ENCODE measurements around the gene MAML1. TPM values are rescaled to one million over a fixed set of nuclear protein-coding genes. Genes with fewer than 3 reads are reported as not detected.
"Not testable (repeated sequence)": the region's sequence is repeated elsewhere in the genome, so short reads cannot be mapped to it uniquely, and the experiment has no call there.

MAML1 gene
- total RNA-seq, 1 donor from 2014 or later, result 26.0 TPM

GRCh38 chr5:179786861-179787260, 54.2 kb downstream of the MAML1 start:
- Histone ChIP-seq H3K4me1 (ENCODE audit: insufficient read depth, low read length) (no peaks in the 10 kb centered on the region), H3K27ac (ENCODE audit: low read depth, low read length) (no peak overlapping the region), H3K4me2 (ENCODE audit: low read length) (no peak overlapping the region), H3K79me2 (ENCODE audit: insufficient read depth, low read length) (no peaks in the 10 kb centered on the region), H3K36me3 (ENCODE audit: insufficient read depth, low read length) (no peaks in the 10 kb centered on the region), H3K9ac (ENCODE audit: low read length) (no peak overlapping the region), H3K4me3 (ENCODE audit: insufficient read depth, low read depth, low read length) (no peak overlapping the region), H3K9me3 (ENCODE audit: insufficient read depth, low read depth, low read length) (no peaks in the 10 kb centered on the region), H4K20me1 (ENCODE audit: insufficient read depth, low read length) (peaks cover 8% of the 10 kb centered on the region), H2AFZ (ENCODE audit: low read depth, low read length) (no peak overlapping the region), H3K27me3 (ENCODE audit: insufficient read depth, low read length) (no peaks in the 10 kb centered on the region)
- H3K27me3 Mint-ChIP-seq (ENCODE audit: low read depth, unreplicated experiment), result no peaks in the 10 kb centered on the region
- no peaks in the 10 kb centered on the region for H3K4me1 Mint-ChIP-seq (ENCODE audit: low read depth, unreplicated experiment)
- no peak for TF ChIP-seq EZH2 (IDR thresholded peaks at IDR 0.05; ENCODE audit: insufficient read depth, low read length)
- TF ChIP-seq, protein P1, sequence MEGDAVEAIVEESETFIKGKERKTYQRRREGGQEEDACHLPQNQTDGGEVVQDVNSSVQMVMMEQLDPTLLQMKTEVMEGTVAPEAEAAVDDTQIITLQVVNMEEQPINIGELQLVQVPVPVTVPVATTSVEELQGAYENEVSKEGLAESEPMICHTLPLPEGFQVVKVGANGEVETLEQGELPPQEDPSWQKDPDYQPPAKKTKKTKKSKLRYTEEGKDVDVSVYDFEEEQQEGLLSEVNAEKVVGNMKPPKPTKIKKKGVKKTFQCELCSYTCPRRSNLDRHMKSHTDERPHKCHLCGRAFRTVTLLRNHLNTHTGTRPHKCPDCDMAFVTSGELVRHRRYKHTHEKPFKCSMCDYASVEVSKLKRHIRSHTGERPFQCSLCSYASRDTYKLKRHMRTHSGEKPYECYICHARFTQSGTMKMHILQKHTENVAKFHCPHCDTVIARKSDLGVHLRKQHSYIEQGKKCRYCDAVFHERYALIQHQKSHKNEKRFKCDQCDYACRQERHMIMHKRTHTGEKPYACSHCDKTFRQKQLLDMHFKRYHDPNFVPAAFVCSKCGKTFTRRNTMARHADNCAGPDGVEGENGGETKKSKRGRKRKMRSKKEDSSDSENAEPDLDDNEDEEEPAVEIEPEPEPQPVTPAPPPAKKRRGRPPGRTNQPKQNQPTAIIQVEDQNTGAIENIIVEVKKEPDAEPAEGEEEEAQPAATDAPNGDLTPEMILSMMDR (IDR thresholded peaks at IDR 0.05; ENCODE audit: insufficient read depth, low read depth, low read length), result no peak
- DNase-seq (ENCODE audit: low read depth) (no peak), FAIRE-seq (no peak)
- H3K27ac Mint-ChIP-seq (ENCODE audit: unreplicated experiment), result no peak overlapping the region
- no peaks in the 10 kb centered on the region for H3K36me3 Mint-ChIP-seq (ENCODE audit: low read depth, unreplicated experiment)
- no peak overlapping the region for H3K4me3 Mint-ChIP-seq (ENCODE audit: unreplicated experiment)
- peaks cover 2% of the 10 kb centered on the region for H3K9me3 Mint-ChIP-seq (ENCODE audit: unreplicated experiment)

DNA sequence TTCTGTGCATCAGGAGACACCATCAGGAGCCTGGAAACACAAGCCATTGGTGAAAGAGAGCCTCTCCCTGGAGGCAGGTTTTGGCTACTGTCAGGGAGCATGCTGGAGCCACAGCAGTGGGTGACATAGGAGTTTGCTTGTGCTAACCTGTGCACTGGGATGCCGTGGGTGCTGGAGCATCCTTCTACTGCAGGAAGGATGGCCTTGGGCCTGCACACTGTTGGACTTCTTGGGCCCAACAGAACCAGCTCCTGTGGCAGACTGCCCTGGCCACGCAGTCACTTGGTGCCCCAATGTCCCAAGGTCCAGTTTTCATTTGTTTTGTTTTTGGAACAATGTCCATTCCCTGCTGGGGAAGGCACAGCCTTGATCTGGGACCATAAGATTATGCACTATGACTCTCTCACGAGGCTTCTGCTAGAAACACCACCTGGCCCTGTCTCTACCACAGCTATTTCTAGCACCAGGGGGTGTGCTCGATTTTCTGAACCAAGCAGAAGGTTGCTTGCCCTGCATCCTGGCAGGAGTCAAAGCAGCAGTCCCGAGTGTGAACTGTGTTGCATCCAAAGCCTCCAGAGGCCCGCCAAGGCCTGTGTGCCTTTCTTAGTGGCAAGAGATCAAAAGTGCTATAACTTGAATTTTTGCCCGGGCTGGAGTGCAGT, 55.7 kb downstream of the MAML1 start:
- Mint-ChIP-seq H3K27me3 (ENCODE audit: low read depth, unreplicated experiment) (no peaks in the 10 kb centered on the region), H3K4me1 (ENCODE audit: low read depth, unreplicated experiment) (no peaks in the 10 kb centered on the region), H3K36me3 (ENCODE audit: low read depth, unreplicated experiment) (no peaks in the 10 kb centered on the region), H3K27ac (ENCODE audit: unreplicated experiment) (no peak overlapping the region), H3K9me3 (ENCODE audit: unreplicated experiment) (no peaks in the 10 kb centered on the region), H3K4me3 (ENCODE audit: unreplicated experiment) (no peak overlapping the region)
- DNase-seq (ENCODE audit: low read depth) (no peak), FAIRE-seq (no peak)
- Histone ChIP-seq H3K9me3 (ENCODE audit: insufficient read depth, low read depth, low read length) (no peaks in the 10 kb centered on the region), H3K27me3 (ENCODE audit: insufficient read depth, low read length) (no peaks in the 10 kb centered on the region), H2AFZ (ENCODE audit: low read depth, low read length) (no peak overlapping the region), H3K79me2 (ENCODE audit: insufficient read depth, low read length) (no peaks in the 10 kb centered on the region), H3K9ac (ENCODE audit: low read length) (no peak overlapping the region), H3K4me2 (ENCODE audit: low read length) (no peak overlapping the region), H3K4me3 (ENCODE audit: insufficient read depth, low read depth, low read length) (no peak overlapping the region), H3K36me3 (ENCODE audit: insufficient read depth, low read length) (no peaks in the 10 kb centered on the region), H3K4me1 (ENCODE audit: insufficient read depth, low read length) (peaks cover 2% of the 10 kb centered on the region), H4K20me1 (ENCODE audit: insufficient read depth, low read length) (no peaks in the 10 kb centered on the region), H3K27ac (ENCODE audit: low read depth, low read length) (no peak overlapping the region)
- no peak for TF ChIP-seq EZH2 (IDR thresholded peaks at IDR 0.05; ENCODE audit: insufficient read depth, low read length)
- TF ChIP-seq, protein P1 (IDR thresholded peaks at IDR 0.05; ENCODE audit: insufficient read depth, low read depth, low read length), result no peak

- H2AFZ ChIP-seq (ENCODE audit: low read depth, low read length); H3K4me3 Mint-ChIP-seq (ENCODE audit: unreplicated experiment); H3K27ac ChIP-seq (ENCODE audit: low read depth, low read length); H3K9ac ChIP-seq (ENCODE audit: low read length); DNase-seq (ENCODE audit: low read depth); H3K27me3 Mint-ChIP-seq (ENCODE audit: low read depth, unreplicated experiment); H3K36me3 Mint-ChIP-seq (ENCODE audit: low read depth, unreplicated experiment); FAIRE-seq; H3K4me1 Mint-ChIP-seq (ENCODE audit: low read depth, unreplicated experiment); H3K4me3 ChIP-seq (ENCODE audit: insufficient read depth, low read depth, low read length); H3K9me3 ChIP-seq (ENCODE audit: insufficient read depth, low read depth, low read length); H3K4me1 ChIP-seq (ENCODE audit: insufficient read depth, low read length); H4K20me1 ChIP-seq (ENCODE audit: insufficient read depth, low read length); H3K9me3 Mint-ChIP-seq (ENCODE audit: unreplicated experiment); H3K79me2 ChIP-seq (ENCODE audit: insufficient read depth, low read length); H3K27ac Mint-ChIP-seq (ENCODE audit: unreplicated experiment); H3K4me2 ChIP-seq (ENCODE audit: low read length); H3K27me3 ChIP-seq (ENCODE audit: insufficient read depth, low read length); H3K36me3 ChIP-seq (ENCODE audit: insufficient read depth, low read length): not testable (repeated sequence)
Observed at GRCh38 chr5:179789278-179789677, 56.7 kb downstream of the MAML1 start.

Data from astrocyte (in vitro differentiated cells and primary cell).